Hepatocyte (in vitro differentiated cells): Measurements from ENCODE around the gene KCNG4. TPM values are rescaled to one million over a fixed set of nuclear protein-coding genes. Genes with fewer than 3 reads are reported as not detected.

Source experiments
- DNase-seq: peaks from one replicate; pipeline ENCODE4 v3.0.0-alpha.2; 2016; ENCODE audit warnings: low spot score
- H2AFZ ChIP-seq: fragments of 200-600 bp; sonication (generic); 2 replicates; pipeline ENCODE4 v1.6.0; 2016; ENCODE audit warnings: antibody characterized with exemption, mild to moderate bottlenecking
- H3K27ac ChIP-seq: fragments of 200-600 bp; sonication (generic); 2 replicates; pipeline ENCODE4 v1.5.1; 2016; ENCODE audit warnings: mild to moderate bottlenecking
- H3K27me3 ChIP-seq: fragments of 200-600 bp; sonication (generic); 2 replicates; pipeline ENCODE4 v1.6.1; 2016
- H3K36me3 ChIP-seq: fragments of 200-600 bp; sonication (generic); replicated peaks from 2 replicates; pipeline ENCODE4 v1.5.1; 2016; ENCODE audit warnings: low read depth; ENCODE audit not compliant: insufficient read depth
- H3K4me1 ChIP-seq: fragments of 200-600 bp; sonication (generic); 2 replicates; pipeline ENCODE4 v1.5.1; 2016; ENCODE audit warnings: mild to moderate bottlenecking, moderate library complexity; ENCODE audit not compliant: insufficient read depth
- H3K4me2 ChIP-seq: fragments of 200-600 bp; sonication (generic); 2 replicates; pipeline ENCODE4 v1.6.0; 2016
- H3K4me3 ChIP-seq: fragments of 200-600 bp; sonication (generic); 2 replicates; pipeline ENCODE4 v1.5.1; 2016; ENCODE audit warnings: mild to moderate bottlenecking
- H3K79me2 ChIP-seq: fragments of 200-600 bp; sonication (generic); 2 replicates; pipeline ENCODE4 v1.6.0; 2017; ENCODE audit warnings: mild to moderate bottlenecking
- H3K9me2 ChIP-seq: fragments of 200-600 bp; sonication (generic); replicated peaks from 2 replicates; pipeline ENCODE4 v1.6.0; 2017; ENCODE audit warnings: mild to moderate bottlenecking; ENCODE audit not compliant: insufficient read depth
- H3K9me3 ChIP-seq: fragments of 200-600 bp; sonication (generic); 2 replicates; pipeline ENCODE4 v1.5.1; 2016; ENCODE audit warnings: low read depth, mild to moderate bottlenecking
- H4K20me1 ChIP-seq: fragments of 200-600 bp; sonication (generic); 2 replicates; pipeline ENCODE4 v1.6.0; 2016; ENCODE audit warnings: mild to moderate bottlenecking; ENCODE audit not compliant: insufficient read depth, poor library complexity, severe bottlenecking
- CTCF ChIP-seq: fragments of 200-600 bp; sonication (generic); IDR thresholded peaks from 2 replicates; pipeline ENCODE4 v1.5.1; 2016; ENCODE audit warnings: antibody characterized with exemption, mild to moderate bottlenecking; ENCODE audit not compliant: poor library complexity
- EZH2 ChIP-seq: fragments of 200-600 bp; sonication (generic); IDR thresholded peaks from 2 replicates; pipeline ENCODE4 v1.6.1; 2016; ENCODE audit warnings: antibody characterized with exemption, mild to moderate bottlenecking, borderline replicate concordance
- EZH2phosphoT487 ChIP-seq: fragments of 200-600 bp; sonication (generic); IDR thresholded peaks from one replicate; pipeline ENCODE4 v1.6.1; 2018; ENCODE audit warnings: antibody characterized with exemption, mild to moderate bottlenecking, low read depth, moderate library complexity; ENCODE audit not compliant: unreplicated experiment, severe bottlenecking
- WGBS: methylation state at CpG from one replicate; pipeline ENCODE4 v1.1.6; 2016; ENCODE audit warnings: low lambda C conversion rate; ENCODE audit errors: missing lambda C conversion rate; 5-methylcytosine and 5-hydroxymethylcytosine counted together
- polyA plus RNA-seq: library from polyadenylated mRNA; unstranded; fragments of >200 nt; fragmentation: Nextera tagmentation; extraction: Ambion mirVana; gene quantifications from 2 replicates; pipeline ENCODE4 v1.2.1, GENCODE V29; 2016
- total RNA-seq: library from RNA; depleted of rRNA; stranded (reverse); fragments of >200 nt; gene quantifications from 2 replicates; pipeline ENCODE4 v1.2.3, GENCODE V29; 2014

KCNG4 gene
- total and polyA plus RNA-seq, 2 experiments from 2014 or later = not detected

GRCh38 chr16:84277244-84277823 lies 37.5 kb upstream of the KCNG4 start:
- Histone ChIP-seq H3K9me3 (no peaks in the 10 kb centered on the region), H3K4me1 (no peaks in the 10 kb centered on the region), H3K9me2 (no peaks in the 10 kb centered on the region), H3K27ac (no peak overlapping the region), H3K4me3 (no peak overlapping the region), H4K20me1 (no peaks in the 10 kb centered on the region), H3K79me2 (no peaks in the 10 kb centered on the region), H3K27me3 (peaks cover 4% of the 10 kb centered on the region), H2AFZ (no peak overlapping the region), H3K4me2 (no peak overlapping the region), H3K36me3 (no peaks in the 10 kb centered on the region)
- TF ChIP-seq EZH2 (no peak), CTCF (peak; percentile 85)
- WGBS = 32% methylated on average over 10 of the region's 10 CpGs
- peak; percentile 77 for DNase-seq

DNA sequence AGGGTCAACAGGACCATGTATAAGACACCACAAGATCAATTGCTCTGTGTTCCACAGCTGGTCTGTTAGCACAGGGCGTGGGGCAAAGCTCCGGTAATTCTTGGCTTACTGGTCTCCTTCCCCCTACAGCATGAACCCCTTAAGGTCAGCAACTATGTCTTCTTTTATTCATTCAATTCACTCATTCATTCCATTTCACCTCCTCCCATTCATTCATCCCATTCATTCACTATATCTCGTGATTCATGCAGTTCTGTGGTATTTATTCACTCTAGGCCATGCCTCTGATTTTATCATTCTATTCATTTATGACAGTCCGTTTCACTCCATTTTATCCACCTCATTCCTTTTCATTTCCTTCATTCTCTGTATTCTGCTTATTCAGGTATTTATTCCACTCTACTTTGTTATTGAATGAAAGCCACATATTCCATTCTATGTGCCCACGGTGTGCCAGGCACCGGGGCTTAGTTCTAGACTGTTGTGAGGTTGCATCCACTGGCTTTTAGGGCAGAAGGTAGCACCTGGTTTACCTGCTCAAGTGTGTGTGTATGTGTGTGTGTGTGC lies 35.9 kb upstream of the KCNG4 start:
- H3K9me3 ChIP-seq = no peaks in the 10 kb centered on the region
- DNase-seq = no peak
- WGBS = 86% methylated on average over 6 of the region's 6 CpGs

DNA sequence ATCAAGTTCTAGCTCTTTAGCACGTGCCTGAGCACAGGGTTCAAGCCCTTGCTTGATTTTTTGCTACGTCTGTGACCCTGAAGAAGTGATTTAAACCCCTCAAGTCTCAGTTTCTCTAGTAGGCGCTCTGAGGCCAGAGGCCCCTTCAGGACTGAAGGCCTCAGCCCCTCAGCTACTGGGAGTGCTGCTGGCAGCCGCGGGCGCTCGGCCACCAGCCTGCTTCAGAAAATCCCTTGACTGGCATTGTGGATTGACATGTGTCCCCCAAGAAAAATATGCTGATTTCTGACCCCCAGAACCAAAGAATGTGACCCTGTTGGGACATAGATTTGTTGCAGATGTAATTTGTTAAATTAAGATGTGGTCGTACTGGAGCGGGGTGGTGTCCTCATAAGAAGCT lies 34.7 kb upstream of the KCNG4 start:
- H3K4me1 ChIP-seq = no peaks in the 10 kb centered on the region
- TF ChIP-seq EZH2phosphoT487 (no peak), EZH2 (no peak), CTCF (no peak)
- no peaks in the 10 kb centered on the region for H4K20me1 ChIP-seq
- H3K79me2 ChIP-seq = no peaks in the 10 kb centered on the region
- H3K9me2 ChIP-seq = no peaks in the 10 kb centered on the region
- H3K36me3 ChIP-seq = no peaks in the 10 kb centered on the region
- WGBS = 97% methylated on average over 9 of the region's 9 CpGs
- no peak for DNase-seq
- no peak overlapping the region for H2AFZ ChIP-seq
- no peak overlapping the region for H3K27ac ChIP-seq
- no peak overlapping the region for H3K4me2 ChIP-seq
- H3K9me3 ChIP-seq = no peaks in the 10 kb centered on the region
- H3K4me3 ChIP-seq = no peak overlapping the region
- peaks cover 4% of the 10 kb centered on the region for H3K27me3 ChIP-seq

More for the DNA sequence above, 35.9 kb upstream of the KCNG4 start:
- no peak overlapping the region for H3K27ac ChIP-seq
- TF ChIP-seq EZH2phosphoT487 (no peak), CTCF (no peak), EZH2 (no peak)
- H3K27me3 ChIP-seq = peaks cover 4% of the 10 kb centered on the region
- H3K79me2 ChIP-seq = no peaks in the 10 kb centered on the region
- H3K36me3 ChIP-seq = no peaks in the 10 kb centered on the region
- no peak overlapping the region for H2AFZ ChIP-seq
- no peaks in the 10 kb centered on the region for H3K4me1 ChIP-seq
- H3K4me3 ChIP-seq = no peak overlapping the region
- no peak overlapping the region for H3K4me2 ChIP-seq
- no peaks in the 10 kb centered on the region for H3K9me2 ChIP-seq
- H4K20me1 ChIP-seq = no peaks in the 10 kb centered on the region
